ENCODE results near the gene FAM193B. TPM values are rescaled to one million over a fixed set of nuclear protein-coding genes. Genes with fewer than 3 reads are reported as not detected.
A peak's percentile ranks its signal among the peaks of the same experiment; 100 is the strongest.

The FAM193B gene
- total and polyA plus RNA-seq, 9 of the 15 experiments (the other 6 are each of a cell fraction or from before 2014, with no cell fraction given) = 4.4 to 76.4 (median 37.3) TPM

GRCh38 chr5:177497292-177498012 lies 56.9 kb downstream of the FAM193B start, which contains the start of gene PDLIM7 (continued):
- TF ChIP-seq VEZF1 (CRISPR knock-in tag; IDR thresholded peaks at IDR 0.05) (peak; percentile 75), L3MBTL2 (IDR thresholded peaks at IDR 0.05) (peak; percentile 43), E2F5 (CRISPR knock-in tag; IDR thresholded peaks at IDR 0.05) (no peak), ZBTB1 (CRISPR knock-in tag; IDR thresholded peaks at IDR 0.05; ENCODE audit: borderline replicate concordance, low read depth) (no peak; the same call in 1 of the 2 replicates), COPS2 (conservative IDR thresholded peaks at IDR 0.05) (no peak), POLR2AphosphoS5 (IDR thresholded peaks at IDR 0.05; ENCODE audit: control insufficient read depth, insufficient read depth, low read depth, low read length) (peak; percentile 88; the same call in 1 of the 2 replicates), BRF2 (IDR thresholded peaks at IDR 0.05; ENCODE audit: borderline replicate concordance, insufficient read depth, insufficient read length) (no peak), LEF1 (IDR thresholded peaks at IDR 0.05) (no peak), NR3C1 (CRISPR knock-in tag; IDR thresholded peaks at IDR 0.05) (no peak), ASH1L (IDR thresholded peaks at IDR 0.05; ENCODE audit: borderline replicate concordance, low read depth, partially characterized antibody) (no peak), ZNF212 (CRISPR knock-in tag; IDR thresholded peaks at IDR 0.05) (no peak), CLOCK (CRISPR knock-in tag; IDR thresholded peaks at IDR 0.05; ENCODE audit: borderline replicate concordance) (no peak), RBM25 (IDR thresholded peaks at IDR 0.05; ENCODE audit: low read depth, low read length, severe bottlenecking) (peak; percentile 93), BCOR (IDR thresholded peaks at IDR 0.05) (peak; percentile 100), RBM39 (optimal IDR thresholded peaks at IDR 0.05; ENCODE audit: low read depth, low read length) (peak; percentile 53), ZNF79 (CRISPR knock-in tag; IDR thresholded peaks at IDR 0.05; ENCODE audit: low read depth) (no peak), ZNF518B (CRISPR knock-in tag; IDR thresholded peaks at IDR 0.05) (no peak), ZKSCAN3 (CRISPR knock-in tag; IDR thresholded peaks at IDR 0.05) (no peak)

All from K562 (cell line).